ENCODE results near the gene BMPR1A. TPM values are rescaled to one million over a fixed set of nuclear protein-coding genes. Genes with fewer than 3 reads are reported as not detected.

The BMPR1A gene
- polyA plus RNA-seq, 10 donors = 41.3 to 57.3 (median 50.0) TPM

- no peak for DNase-seq
These were observed 41.6 kb downstream of the BMPR1A start for GRCh38 chr10:86798025-86798424.

GRCh38 chr10:86798611-86799010 lies 42.2 kb downstream of the BMPR1A start:
- DNase-seq = peak; percentile 37 to 65 (median 39)

- no peak for DNase-seq
These were observed 42.9 kb downstream of the BMPR1A start for GRCh38 chr10:86799188-86799845.

DNA sequence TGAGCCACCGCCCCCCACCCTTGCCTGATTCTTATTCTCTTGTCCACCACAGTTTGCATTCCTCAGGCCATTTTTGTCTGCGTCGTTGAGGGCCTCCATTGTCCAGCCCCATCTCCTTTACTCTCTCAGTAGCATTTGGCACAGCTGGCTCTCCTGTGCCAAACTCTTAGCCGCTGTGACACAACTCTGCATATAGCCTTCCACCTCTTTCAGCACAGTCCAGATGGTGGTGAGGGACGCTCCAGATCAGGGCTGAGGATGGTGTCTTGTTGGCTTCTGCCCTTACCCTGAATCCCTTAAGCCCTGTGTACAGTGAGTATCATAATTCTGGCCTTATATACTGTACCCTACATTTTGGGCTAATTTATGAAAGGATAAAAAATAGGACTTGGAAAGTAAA lies 45.6 kb downstream of the BMPR1A start:
- no peak for DNase-seq

DNA sequence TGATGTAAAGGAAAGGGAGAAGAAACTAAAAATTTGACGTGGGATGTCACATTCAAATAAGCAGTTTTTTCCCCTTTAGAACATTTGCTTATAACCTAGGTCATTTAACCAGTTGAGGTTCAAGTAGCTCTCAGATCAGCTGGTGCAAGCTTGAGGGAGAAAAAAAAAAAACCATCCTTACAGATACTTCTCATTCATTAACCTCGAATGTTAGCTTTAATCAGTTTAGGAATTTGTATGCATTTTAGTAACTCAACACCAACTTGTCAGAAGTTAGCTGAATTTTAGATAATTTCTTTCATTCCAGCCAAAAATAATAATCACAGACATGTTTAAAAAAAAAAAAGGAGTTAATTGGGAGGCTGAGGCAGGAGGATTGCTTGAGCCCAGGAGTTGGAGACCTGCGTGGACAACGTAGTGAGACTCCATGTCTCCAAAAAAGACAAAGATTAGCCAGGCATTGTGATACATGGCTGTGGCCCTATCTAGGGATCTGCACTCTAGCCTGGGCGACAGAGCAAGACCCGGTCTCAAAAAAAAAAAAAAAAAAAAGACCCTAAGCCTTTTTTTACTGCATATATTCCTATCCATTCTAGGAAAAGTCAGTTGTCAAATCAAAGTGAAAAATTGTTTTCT lies 46.2 kb downstream of the BMPR1A start:
- no peak for DNase-seq

- DNase-seq = no peak
These were observed 46.7 kb downstream of the BMPR1A start for GRCh38 chr10:86803156-86803555.

DNA sequence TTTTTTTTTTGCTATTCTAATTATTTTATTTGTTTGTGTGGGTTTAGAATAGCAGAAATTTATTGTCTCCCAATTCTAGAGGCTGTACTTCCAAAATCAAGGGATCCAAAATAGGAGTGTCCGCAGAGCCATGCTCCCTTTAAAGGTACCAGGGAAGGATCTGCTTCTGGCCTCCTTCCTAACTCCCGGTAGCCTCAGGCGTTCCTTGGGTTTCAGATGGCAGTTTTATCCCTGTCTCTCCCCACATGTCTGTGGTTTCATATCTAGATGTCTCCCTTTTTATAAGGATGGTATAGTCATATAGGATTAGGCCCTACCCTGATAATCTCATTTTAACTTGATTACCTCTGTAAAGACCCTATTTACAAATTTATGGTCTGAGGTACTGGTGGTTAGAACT lies 48.4 kb downstream of the BMPR1A start:
- no peak for DNase-seq

DNA sequence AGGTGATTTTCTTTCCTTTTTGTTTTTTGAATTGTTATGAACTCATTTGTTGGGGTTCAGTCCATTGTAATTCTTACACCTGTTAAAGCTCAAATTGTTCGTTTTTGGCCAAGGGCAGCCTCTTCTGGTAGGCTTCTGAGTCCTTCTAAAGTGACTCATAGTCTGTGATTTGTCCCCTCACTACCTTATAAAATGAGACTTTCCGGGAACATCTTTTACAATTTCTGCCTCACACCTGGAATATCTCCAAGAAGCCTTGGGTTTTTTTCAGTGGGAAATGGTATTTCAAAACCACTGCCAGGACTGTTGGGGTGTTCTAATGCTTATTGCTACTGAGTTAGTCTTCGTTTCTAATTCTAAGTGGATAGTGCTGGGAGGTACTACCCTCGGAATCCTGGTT lies 56.7 kb downstream of the BMPR1A start:
- no peak for DNase-seq

GRCh38 chr10:86813982-86814381 lies 57.6 kb downstream of the BMPR1A start:
- peak in 1 of 3 donors; percentile 54 for DNase-seq

GRCh38 chr10:86815035-86815617 lies 58.7 kb downstream of the BMPR1A start:
- peak in 1 of 3 donors; percentile 60 for DNase-seq

- DNase-seq = no peak
These were observed 59.2 kb downstream of the BMPR1A start for GRCh38 chr10:86815640-86816039.

DNA sequence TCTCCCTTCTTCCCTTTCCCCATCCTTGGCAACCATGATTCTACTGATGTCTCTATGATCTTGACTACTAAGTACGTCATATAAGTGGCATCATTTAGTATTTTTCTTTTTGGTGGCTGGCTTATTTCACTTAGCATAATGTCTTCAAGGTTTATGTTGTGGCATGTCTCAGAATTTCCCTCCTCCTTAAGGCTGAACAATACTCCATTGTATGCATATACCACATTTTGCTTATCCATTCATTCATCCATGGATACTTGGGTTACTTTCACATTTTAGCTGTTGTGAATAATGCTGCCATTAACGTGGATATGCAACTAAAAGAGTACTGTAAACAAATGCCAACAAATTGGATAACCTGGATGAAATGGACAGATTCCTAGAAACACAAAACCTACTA lies 60.8 kb downstream of the BMPR1A start:
- DNase-seq = no peak

DNA sequence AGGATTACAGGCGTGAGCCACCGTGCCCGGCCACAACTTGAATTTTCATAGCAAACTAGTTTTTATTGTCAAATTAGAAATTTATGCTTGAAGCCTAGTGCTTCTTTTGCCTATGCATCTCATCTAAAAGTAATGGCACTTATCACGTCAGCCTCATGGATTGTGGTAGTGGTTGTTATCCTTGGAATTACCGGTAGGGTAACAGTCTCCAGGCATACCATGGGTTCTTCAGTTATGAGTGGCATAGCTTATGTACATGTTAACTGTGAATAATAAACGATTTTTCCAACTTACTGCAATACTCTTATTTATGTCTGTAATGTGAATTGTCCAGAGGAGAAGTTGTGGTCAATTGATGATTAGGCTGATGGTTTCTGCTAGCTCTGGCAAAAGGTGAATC lies 63.1 kb downstream of the BMPR1A start:
- DNase-seq = no peak

DNA sequence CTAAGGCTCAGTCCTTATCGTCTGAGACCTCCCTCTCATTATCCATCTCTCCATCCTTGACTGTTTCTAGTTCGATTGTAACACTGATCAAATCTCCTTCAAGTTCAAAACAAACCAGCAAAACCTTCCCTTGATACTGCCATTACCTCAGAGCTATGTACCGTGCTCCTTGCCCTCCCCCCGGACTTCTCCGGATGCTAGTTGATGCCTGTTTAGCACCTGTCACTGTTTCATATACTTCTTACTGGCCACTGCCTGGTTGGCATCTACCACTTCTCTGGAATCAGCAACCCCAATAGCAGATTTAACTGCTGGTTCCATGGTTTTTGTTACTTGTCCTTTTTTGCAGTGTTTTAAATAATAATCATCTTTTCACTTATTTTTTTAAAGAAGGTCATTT lies 64.1 kb downstream of the BMPR1A start:
- DNase-seq = no peak

GRCh38 chr10:86821388-86821999 lies 65.1 kb downstream of the BMPR1A start:
- peak in 1 of 3 donors; percentile 36 for DNase-seq

DNA sequence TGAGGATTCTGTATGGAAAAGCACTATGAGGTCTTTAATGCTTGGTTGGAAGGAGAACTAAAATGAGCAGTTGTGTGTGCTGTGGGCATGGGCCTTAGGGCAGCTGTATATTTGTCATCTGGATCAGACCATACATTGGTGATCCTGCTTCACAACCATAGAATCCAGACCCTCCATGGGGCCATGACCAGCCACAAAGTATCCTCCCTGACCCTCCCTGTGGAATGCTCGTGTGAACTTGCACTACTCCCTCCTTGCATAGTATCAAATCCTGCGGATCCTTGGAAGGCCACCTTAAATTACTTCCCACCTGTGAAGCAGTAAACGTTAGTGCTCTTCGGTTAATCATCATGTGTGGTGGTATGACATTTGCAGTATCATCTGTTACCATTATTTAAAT lies 67.1 kb downstream of the BMPR1A start:
- no peak for DNase-seq

- DNase-seq = no peak
These were observed 67.7 kb downstream of the BMPR1A start for GRCh38 chr10:86824151-86824550.

DNA sequence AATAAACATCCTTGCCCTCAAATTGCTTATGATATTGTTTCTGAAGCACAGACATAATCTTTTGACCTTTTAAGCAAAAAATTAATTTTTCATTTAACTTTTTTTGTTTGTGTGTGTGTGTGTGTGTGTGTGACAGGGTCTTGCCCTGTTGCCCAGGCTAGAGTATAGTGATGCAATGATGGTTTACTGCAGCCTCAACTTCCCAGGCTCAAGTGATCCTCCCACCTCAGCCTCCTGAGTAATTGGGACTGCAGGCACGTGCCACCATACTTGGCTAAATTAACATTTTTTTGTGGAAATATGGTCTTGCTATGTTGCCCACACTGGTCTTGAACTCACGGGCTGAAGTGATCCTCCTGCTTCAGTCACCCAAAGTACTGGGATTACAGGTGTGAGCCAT lies 68.9 kb downstream of the BMPR1A start:
- DNase-seq = no peak

GRCh38 chr10:86827639-86828038 lies 71.2 kb downstream of the BMPR1A start:
- no peak for DNase-seq

DNA sequence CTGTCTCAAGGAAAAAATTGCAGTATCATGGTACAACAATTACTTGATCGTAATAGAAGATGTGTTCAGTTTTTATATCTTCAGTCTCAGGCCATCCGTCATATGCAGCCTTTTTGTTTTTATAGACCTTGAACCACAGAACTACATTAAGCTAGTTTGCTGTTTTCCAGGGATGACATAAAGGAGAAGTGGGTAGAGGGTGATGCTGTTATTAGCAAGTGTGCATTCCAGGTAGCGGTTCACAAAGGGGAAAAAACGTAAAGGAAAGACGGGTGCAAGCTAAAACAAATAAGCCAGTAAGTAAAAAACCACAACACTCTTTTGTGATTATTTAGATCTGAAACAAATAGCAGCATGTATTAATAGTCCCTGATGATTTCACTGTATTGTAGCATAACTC lies 71.7 kb downstream of the BMPR1A start:
- DNase-seq = no peak

- no peak for DNase-seq
These were observed 73.1 kb downstream of the BMPR1A start for GRCh38 chr10:86829472-86829871.

DNA sequence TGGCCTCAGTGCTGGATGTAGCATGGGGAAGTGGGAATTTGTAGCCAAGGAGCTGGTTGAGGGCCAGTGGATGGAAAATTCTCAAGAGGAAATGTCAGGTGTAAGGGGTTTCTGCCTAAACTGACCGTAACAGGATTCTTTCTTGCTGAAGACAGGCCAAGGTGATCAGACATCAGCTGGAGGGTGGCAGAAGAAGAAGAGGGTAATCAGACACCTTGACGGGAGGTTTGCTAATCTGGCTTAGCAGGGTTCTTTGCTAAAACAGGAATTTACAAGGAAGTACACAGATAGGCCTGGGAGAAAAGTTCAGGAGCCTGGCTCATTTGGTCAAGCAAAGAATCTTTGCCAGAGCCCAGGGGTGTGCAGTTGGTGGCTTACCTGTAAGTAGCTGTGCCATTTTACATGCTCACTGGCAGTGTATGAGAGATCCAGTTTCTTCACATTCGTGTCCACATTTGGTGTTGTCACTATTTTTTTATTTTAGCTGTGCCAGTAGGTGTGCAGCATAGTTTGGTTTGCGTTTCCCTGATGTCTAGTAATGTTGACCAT lies 73.7 kb downstream of the BMPR1A start:
- no peak for DNase-seq

DNA sequence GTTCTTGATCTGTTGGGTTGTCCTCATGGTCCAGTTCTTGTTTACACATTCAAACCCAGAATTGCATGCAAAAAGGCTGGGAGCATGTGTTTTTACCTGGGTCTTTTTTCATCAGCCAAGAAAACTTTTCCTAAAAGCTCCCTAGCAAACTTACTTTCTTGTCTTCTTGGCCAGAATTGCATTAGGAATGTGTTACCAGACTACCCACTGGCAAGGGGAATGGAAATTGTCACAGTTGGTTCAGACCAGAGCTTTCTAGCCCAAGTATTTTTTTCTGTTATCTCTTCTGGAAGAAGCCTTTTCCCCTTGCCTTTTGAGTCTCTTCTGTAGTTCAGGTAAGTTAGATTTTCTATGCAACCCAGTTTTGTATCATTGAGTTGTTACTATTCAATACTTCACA lies 77.5 kb downstream of the BMPR1A start:
- DNase-seq = peak in 1 of 3 donors; percentile 40
